HG03025 (cell line): ENCODE measurements around the gene DHRS1.

Experiments used
- ATAC-seq: cut with Tn5 transposase; IDR thresholded peaks from one replicate; pipeline ENCODE4 v1.9.1; 2021; ENCODE audit warnings: mild to moderate bottlenecking, moderate library complexity; ENCODE audit not compliant: unreplicated experiment, low FRiP score

The DHRS1 gene

DNA sequence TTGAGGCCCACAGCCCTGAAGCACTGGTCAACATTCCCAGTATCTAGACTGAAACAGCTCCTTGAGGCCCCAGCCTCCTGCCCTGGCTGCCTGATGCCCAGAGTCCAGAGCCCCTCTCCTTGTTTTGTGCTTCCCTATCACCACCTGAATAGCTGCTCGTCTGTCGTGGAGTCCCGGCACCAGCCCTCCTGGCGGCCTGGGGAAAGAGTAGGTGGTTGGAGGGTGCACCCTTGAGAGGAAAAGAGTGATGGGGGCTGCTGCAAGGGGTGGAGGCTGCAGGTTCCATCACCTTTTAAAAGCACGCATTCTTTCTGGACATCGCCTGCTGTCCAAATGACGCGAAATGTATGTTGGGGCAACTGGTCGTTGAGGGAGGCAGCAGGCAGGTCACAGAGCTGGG is 31.4 kb downstream of the DHRS1 start:
- ATAC-seq: no peak

DNA sequence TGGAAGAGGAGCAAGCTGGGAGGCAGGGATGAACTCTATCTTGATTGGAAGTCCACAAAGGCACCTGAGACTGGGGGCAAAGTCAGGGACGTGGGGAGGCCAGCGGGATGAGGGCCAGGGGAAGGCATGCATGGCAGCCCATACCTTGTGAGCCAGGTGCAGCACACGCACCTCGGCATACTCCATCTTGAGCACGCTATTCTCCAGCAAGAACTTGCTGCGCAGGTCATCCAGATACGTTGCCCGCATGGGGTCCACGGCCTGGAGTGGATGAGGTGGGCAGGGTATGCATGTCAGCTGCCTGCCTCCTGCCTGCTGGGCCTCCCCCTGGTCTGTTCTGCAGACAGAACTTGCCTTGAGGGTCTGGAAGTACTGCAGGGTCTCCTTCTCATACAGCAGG is 32.1 kb downstream of the DHRS1 start:
- no peak for ATAC-seq

DNA sequence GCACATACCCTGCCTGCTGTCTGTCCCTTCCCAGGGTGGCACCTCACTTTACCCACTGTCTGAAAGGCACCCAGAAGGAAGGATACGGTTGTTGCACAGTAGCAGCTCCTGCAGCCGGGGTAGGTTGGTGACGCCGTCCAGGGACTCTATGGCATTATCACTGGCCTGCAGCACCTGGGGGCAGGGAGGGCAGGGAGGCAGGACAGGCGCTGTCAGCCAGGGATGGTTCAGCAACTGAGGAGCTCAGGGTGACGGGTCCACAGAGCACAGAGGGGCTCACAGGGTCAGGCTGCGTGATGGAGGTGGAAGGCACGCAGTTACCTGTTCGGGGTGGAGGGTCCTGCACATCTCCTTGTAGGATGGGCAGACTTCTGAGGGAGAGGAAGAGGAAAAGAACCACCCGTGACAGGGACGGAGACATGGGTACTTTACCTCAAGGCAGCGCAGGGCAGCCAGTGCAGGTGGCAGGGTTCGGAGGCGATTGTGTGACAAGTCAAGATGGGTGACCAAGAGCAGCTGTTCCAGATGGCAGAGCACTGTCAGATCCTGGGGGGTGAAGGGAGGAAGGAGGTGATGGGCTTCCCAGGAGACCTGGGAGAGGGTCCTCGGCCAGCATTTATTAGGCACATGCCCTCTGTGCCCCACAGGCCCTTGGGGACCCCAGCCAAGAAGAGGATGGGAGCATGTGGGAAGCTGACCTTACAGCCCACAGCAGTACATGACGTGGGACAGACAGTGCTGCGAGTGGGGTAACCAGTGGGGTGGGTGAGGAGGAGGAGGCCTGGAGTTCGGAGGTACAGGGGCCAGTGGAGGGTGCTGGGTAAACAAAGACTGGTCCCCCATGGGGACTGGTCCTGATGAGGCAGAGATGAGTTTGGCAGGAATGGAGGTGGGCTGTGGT is 33.0 kb downstream of the DHRS1 start:
- ATAC-seq: no peak

- no peak for ATAC-seq
Measured at GRCh38 chr14:24264298-24264697, 35.3 kb downstream of the DHRS1 start.

GRCh38 chr14:24263848-24264247 is 35.7 kb downstream of the DHRS1 start:
- ATAC-seq: no peak

GRCh38 chr14:24262821-24263733 is 36.5 kb downstream of the DHRS1 start, which contains the start of gene TGM1:
TGM1 (minus strand) TSS chr14:24263177; CDS start chr14:24262352, 825 bp downstream.
- no peak for ATAC-seq

GRCh38 chr14:24261969-24262327 is 37.6 kb downstream of the DHRS1 start:
- no peak for ATAC-seq

DNA sequence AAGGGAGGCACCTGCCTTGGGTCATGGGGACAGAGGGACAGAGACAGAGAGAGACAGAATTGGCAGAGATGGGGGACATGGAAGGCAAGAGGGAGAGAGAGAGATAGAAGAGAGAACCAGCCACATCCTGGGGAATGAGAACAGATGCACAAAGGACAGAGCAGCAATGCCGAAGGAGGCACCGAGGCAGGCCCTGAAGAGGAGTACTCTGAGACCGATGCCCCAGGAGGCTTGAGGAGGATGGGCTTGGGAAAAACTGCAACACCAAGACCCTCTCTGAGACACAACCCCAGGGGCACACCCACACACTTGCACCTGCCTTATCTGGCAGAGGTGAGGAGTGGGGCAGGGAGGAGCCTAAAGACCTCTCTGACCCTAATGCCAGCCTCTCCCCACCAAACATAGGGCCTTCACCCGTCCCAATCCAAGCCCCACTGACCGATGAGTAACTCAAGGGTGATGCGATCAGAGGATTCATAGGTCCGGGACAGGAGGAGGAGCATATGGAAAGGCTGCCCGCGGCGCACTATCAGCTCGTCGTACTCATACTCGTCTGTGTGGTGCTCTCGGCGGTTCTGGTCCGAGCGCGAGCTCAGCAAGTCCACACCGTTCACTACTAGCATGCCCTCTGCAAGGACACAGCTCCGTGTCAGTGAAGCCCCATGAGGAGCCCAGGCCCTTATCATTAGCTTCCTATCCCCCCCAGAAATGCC is 38.2 kb downstream of the DHRS1 start:
- no peak for ATAC-seq

GRCh38 chr14:24260780-24261157 is 38.8 kb downstream of the DHRS1 start:
- ATAC-seq: no peak

DNA sequence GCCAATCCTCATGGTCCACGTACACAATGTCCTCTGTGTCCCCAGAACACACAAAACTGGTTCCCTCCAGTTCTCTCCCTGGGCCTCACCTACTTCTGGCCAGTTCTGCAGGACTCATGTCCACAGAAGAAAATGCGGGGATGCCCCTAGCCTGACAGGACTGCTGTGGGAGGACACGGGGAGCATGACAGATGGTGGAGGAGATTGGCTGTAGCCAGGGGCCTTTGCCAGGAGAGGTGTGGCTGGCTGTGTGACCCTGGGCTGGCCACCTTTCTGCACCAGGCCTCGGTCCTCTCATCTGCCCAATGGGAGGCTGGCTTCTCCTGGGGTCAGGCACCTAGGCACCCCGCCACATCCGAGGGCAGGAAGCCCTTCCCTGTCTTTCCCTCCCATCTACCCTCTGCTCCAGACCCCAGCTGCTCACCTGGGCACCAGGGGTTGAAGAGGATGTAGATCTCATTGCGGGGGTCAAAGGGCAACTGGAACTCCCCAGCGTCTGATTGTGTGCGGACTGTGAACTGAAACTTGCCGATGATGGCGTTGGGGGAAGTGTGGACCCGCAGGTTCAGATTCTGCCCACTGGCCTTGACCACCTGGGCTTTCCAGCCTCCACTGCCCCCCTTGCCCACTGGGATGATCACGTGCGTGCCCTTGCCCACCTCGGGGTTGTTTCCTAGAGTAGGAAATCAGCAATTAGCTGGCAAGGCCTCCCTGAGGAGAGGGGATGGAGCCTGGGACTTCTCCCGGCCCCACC is 39.4 kb downstream of the DHRS1 start:
- no peak for ATAC-seq

GRCh38 chr14:24259282-24260025 is 40.1 kb downstream of the DHRS1 start:
- ATAC-seq: no peak

DNA sequence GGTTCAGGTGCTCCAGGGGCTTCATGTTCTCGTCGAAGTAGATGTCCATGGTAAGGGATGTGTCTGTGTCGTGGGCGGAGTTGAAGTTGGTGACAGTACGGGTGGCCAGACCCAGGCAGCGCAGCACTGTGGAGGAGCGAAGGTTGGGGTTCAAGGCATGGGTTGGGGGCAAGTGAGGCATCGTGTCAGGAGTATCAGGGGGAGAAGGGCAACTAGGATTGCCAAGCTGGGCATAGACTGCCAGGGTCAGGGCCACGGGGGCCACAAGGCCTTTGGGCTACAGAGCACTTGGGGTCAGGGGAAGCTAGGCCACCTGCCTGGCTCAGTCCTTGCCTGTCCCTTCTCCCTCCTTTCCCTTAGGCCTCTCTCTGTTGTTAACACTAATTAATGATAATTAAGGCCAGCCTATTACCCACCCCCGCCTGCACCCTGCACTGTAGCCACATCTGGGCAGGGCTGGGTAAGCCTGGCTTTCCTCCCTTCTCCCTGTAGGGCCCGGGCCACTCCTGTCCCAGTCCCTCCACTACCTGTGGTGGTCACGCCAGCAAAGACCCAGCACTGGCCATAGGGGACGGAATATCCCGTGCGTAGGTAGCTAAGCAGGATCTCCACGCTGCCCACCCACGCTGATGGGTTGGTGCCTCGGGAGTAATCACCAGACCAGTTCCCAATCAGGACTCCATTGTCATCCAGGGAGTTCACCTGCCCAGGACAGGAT is 40.9 kb downstream of the DHRS1 start:
- no peak for ATAC-seq

DNA sequence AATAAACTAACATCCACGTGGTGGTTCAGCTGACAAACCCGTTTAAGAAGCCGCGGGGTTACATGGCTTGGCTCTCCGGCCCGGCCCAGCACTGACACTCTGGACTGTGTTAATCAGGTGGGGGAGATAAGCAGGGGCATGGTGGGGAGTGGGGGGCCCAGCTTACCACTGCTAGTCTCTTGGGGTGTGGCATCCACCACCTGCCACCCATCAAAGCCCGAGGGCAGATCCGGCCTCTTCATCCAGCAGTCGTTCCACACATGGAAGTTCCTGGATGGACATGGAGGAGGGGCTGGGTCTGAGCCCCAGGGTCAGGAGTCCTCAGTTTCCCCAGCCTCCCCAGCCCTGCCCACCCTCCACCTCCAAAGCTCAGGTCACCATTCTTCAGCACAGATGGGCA is 41.5 kb downstream of the DHRS1 start:
- no peak for ATAC-seq

- no peak for ATAC-seq
Measured at GRCh38 chr14:24256960-24257359, 42.6 kb downstream of the DHRS1 start.

- ATAC-seq: no peak
Measured at GRCh38 chr14:24255931-24256711, 43.5 kb downstream of the DHRS1 start.

DNA sequence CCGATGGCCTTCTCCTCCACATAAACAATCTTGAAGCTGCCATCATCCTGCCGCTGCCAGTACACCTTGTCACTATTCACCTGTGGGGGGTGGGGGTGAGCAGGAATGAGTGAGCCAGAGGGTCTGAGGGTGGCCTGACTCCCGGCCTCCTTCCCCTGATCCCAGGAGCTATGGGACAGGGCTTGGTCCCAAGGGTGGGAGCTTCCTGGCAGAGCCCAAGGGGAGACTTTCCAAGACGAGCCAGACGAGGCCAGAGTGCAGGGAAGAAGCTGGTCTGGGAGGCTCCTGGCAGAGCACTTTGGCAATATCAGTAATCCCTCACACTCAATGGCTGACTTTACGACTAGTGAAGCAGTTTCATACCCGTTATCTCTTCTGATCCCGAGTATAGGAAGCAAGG is 44.1 kb downstream of the DHRS1 start:
- ATAC-seq: no peak

DNA sequence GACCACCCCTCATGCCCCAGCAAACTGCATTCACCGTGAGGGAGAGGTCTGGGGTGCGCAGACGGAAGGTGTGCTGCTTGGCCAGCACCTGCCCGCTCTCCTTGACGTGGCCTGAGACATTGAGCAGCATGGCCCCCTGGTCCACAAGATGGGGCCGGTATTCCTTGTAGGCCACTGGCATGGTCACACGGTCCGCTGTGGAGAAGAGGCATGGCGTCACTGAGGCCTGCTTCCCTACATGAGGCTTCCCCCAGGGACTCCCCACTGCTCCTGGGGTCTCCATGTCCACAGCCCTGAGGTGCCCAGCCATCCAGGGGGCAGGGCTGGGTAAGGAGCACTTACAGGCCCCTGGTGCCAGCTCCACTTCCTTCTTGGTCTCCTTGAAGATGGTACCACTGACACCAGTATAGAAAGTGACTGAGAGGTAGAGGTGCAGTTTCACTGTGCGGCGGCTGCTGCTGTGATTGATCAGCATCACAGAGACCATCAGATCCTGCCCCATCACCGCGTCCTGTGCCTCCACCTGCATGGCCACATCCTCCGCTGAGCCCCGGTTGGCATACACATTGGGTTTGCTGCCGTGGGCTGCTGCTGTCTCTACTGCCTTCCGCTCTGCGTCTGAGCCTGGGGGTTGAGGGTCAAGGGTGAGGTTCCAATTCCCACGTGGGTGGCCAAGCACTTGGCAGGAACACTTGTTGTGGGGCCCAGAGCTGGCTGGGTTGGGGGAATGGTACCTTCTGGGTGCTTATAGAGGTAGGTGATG is 44.8 kb downstream of the DHRS1 start:
- no peak for ATAC-seq
